Measurements from ENCODE around the gene LAMTOR2. TPM values are rescaled to one million over a fixed set of nuclear protein-coding genes. Genes with fewer than 3 reads are reported as not detected.

The LAMTOR2 gene
- total and polyA plus RNA-seq, 4 donors, result 71.2 to 143 (median 103) TPM

- TF ChIP-seq CTCF (IDR thresholded peaks at IDR 0.05; ENCODE audit: control extremely low read depth, extremely low read depth), result no peak
- Histone ChIP-seq H3K36me3 (ENCODE audit: control insufficient read depth in 4 of 4, insufficient read depth in 4 of 4, low read length in 4 of 4) (peaks cover 0 to 3% (median 0%) of the 10 kb centered on the region in 4 donors), H3K27ac (ENCODE audit: low read depth in 1 of 2, low read length in 1 of 2) (no peak overlapping the region), H3K9ac (ENCODE audit: insufficient read depth in 1 of 2, low read length in 2 of 2) (peak overlapping the region; percentile 16 to 32), H3K27me3 (ENCODE audit: control insufficient read depth in 3 of 3, insufficient read depth in 3 of 3, low read length in 2 of 3) (no peaks in the 10 kb centered on the region), H3K4me1 (ENCODE audit: control insufficient read depth in 5 of 5, insufficient read depth in 5 of 5, low read length in 5 of 5) (peaks cover 0 to 29% (median 12%) of the 10 kb centered on the region in 5 donors), H3K4me3 (no peak overlapping the region), H3K9me3 (ENCODE audit: control insufficient read depth in 4 of 4, insufficient read depth in 3 of 4, low read length in 3 of 4) (no peaks in the 10 kb centered on the region)
- ATAC-seq (ENCODE audit: insufficient read depth, low FRiP score) (no peak), DNase-seq (no peak)
- 63 to 73% methylated on average over 7 of the region's 7 CpGs for WGBS, 2 donors
Measured at GRCh38 chr1:156083800-156084790, 29.5 kb downstream of the LAMTOR2 start.

GRCh38 chr1:156086256-156086662 is 31.7 kb downstream of the LAMTOR2 start:
- H3K9ac ChIP-seq (ENCODE audit: insufficient read depth in 1 of 2, low read length in 2 of 2), result no peak overlapping the region
- H3K27me3 ChIP-seq (ENCODE audit: control insufficient read depth in 3 of 3, insufficient read depth in 3 of 3, low read length in 2 of 3), result no peaks in the 10 kb centered on the region
- TF ChIP-seq CTCF (IDR thresholded peaks at IDR 0.05; ENCODE audit: control extremely low read depth, extremely low read depth), result no peak
- DNase-seq, result peak; percentile 56 to 69 (median 59)
- H3K4me3 ChIP-seq, result no peak overlapping the region
- H3K9me3 ChIP-seq (ENCODE audit: control insufficient read depth in 4 of 4, insufficient read depth in 3 of 4, low read length in 3 of 4), result no peaks in the 10 kb centered on the region
- peaks cover 0 to 19% (median 5%) of the 10 kb centered on the region in 5 donors for H3K4me1 ChIP-seq (ENCODE audit: control insufficient read depth in 5 of 5, insufficient read depth in 5 of 5, low read length in 5 of 5)
- ATAC-seq (ENCODE audit: insufficient read depth, low FRiP score), result no peak
- WGBS, 2 donors, result 34 to 64% methylated on average over 1 of the region's 1 CpG
- no peak overlapping the region for H3K27ac ChIP-seq (ENCODE audit: low read depth in 1 of 2, low read length in 1 of 2)
- H3K36me3 ChIP-seq (ENCODE audit: control insufficient read depth in 4 of 4, insufficient read depth in 4 of 4, low read length in 4 of 4), result peaks cover 0 to 2% (median 0%) of the 10 kb centered on the region in 4 donors

GRCh38 chr1:156089704-156090103 is 35.1 kb downstream of the LAMTOR2 start:
- WGBS, 2 donors, result 55 to 73% methylated on average over 6 of the region's 6 CpGs
- Histone ChIP-seq H3K9me3 (ENCODE audit: control insufficient read depth in 4 of 4, insufficient read depth in 3 of 4, low read length in 3 of 4) (no peaks in the 10 kb centered on the region), H3K4me1 (ENCODE audit: control insufficient read depth in 5 of 5, insufficient read depth in 5 of 5, low read length in 5 of 5) (peaks cover 0 to 7% (median 4%) of the 10 kb centered on the region in 5 donors), H3K9ac (ENCODE audit: insufficient read depth in 1 of 2, low read length in 2 of 2) (no peak overlapping the region), H3K27me3 (ENCODE audit: control insufficient read depth in 3 of 3, insufficient read depth in 3 of 3, low read length in 2 of 3) (no peaks in the 10 kb centered on the region), H3K27ac (ENCODE audit: low read depth in 1 of 2, low read length in 1 of 2) (no peak overlapping the region), H3K4me3 (no peak overlapping the region), H3K36me3 (ENCODE audit: control insufficient read depth in 4 of 4, insufficient read depth in 4 of 4, low read length in 4 of 4) (peaks cover 0 to 10% (median 0%) of the 10 kb centered on the region in 4 donors)
- ATAC-seq (ENCODE audit: insufficient read depth, low FRiP score) (no peak), DNase-seq (no peak)
- no peak for TF ChIP-seq CTCF (IDR thresholded peaks at IDR 0.05; ENCODE audit: control extremely low read depth, extremely low read depth)

All from lung (tissue), 12 donors.